Peyer's patch (tissue), 4 donors: ENCODE results near the gene GTF2E1.

Experiments used
- POLR2A ChIP-seq, 2 donors: fragments of 450-650 bp; IDR thresholded peaks; one replicate each; pipeline ENCODE4 v1.5.1; 2017; ENCODE audit warnings: antibody characterized with exemption in 2 of 2, mild to moderate bottlenecking in 2 of 2, moderate library complexity in 2 of 2
- TF ChIP-seq, protein P1 (sequence below), 6 experiments: fragments of 450-650 bp in 4 of 6; fragments of 200-600 bp in 2 of 6; sonication (generic) in 1 of 6; IDR thresholded peaks; one replicate each; pipeline ENCODE4 v1.5.1; 2017 to 2019; ENCODE audit warnings: antibody characterized with exemption in 6 of 6, mild to moderate bottlenecking in 3 of 6, moderate library complexity in 1 of 6

- TF ChIP-seq, protein P1, sequence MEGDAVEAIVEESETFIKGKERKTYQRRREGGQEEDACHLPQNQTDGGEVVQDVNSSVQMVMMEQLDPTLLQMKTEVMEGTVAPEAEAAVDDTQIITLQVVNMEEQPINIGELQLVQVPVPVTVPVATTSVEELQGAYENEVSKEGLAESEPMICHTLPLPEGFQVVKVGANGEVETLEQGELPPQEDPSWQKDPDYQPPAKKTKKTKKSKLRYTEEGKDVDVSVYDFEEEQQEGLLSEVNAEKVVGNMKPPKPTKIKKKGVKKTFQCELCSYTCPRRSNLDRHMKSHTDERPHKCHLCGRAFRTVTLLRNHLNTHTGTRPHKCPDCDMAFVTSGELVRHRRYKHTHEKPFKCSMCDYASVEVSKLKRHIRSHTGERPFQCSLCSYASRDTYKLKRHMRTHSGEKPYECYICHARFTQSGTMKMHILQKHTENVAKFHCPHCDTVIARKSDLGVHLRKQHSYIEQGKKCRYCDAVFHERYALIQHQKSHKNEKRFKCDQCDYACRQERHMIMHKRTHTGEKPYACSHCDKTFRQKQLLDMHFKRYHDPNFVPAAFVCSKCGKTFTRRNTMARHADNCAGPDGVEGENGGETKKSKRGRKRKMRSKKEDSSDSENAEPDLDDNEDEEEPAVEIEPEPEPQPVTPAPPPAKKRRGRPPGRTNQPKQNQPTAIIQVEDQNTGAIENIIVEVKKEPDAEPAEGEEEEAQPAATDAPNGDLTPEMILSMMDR (IDR thresholded peaks at IDR 0.05) = no peak
- no peak for TF ChIP-seq POLR2A (IDR thresholded peaks at IDR 0.05)
These were observed 38.4 kb downstream of the GTF2E1 start for GRCh38 chr3:120780977-120781376.
